Tibial nerve (tissue), 4 donors: Measurements from ENCODE around the gene MPPED1. TPM values are rescaled to one million over a fixed set of nuclear protein-coding genes. Genes with fewer than 3 reads are reported as not detected.

ENCODE experiments used
- DNase-seq, 2 donors: peaks; one replicate each; pipeline ENCODE4 v3.0.0-alpha.2; 2019; ENCODE audit warnings: low spot score in 2 of 2
- H3K27ac ChIP-seq, 4 donors: fragments of 200-600 bp; sonication (generic) in 3 of 4; one replicate each; pipeline ENCODE4 v1.5.1; 2017 to 2019; ENCODE audit warnings: mild to moderate bottlenecking in 1 of 4
- H3K27me3 ChIP-seq, 2 donors: fragments of 200-600 bp; sonication (generic) in 1 of 2; one replicate each; pipeline versions ENCODE4 v1.5.1 to v1.6.0; 2017 to 2019
- H3K36me3 ChIP-seq, 3 donors: fragments of 200-600 bp; sonication (generic); one replicate each; pipeline ENCODE4 v1.5.1; 2018 to 2019
- H3K4me1 ChIP-seq, 4 donors: fragments of 200-600 bp; sonication (generic) in 3 of 4; one replicate each; pipeline ENCODE4 v1.5.1; 2017 to 2019
- H3K4me3 ChIP-seq, 4 donors: fragments of 200-600 bp; sonication (generic) in 3 of 4; one replicate each; pipeline ENCODE4 v1.5.1; 2017 to 2019; ENCODE audit warnings: mild to moderate bottlenecking in 1 of 4, moderate library complexity in 1 of 4
- H3K9me3 ChIP-seq, 4 donors: fragments of 200-600 bp; sonication (generic) in 3 of 4; one replicate each; pipeline ENCODE4 v1.5.1; 2017 to 2019
- CTCF ChIP-seq, 5 experiments: fragments of 200-600 bp in 3 of 5; fragments of 450-650 bp in 2 of 5; sonication (generic) in 3 of 5; IDR thresholded peaks; one replicate each; pipeline ENCODE4 v1.5.1; 2016 to 2019; ENCODE audit warnings: antibody characterized with exemption in 5 of 5, mild to moderate bottlenecking in 3 of 5, moderate library complexity in 2 of 5
- EP300 ChIP-seq, 2 donors: sonication (generic); formaldehyde crosslinking; IDR thresholded peaks; one replicate each; pipeline ENCODE4 v1.6.1; 2017; ENCODE audit warnings: antibody characterized with exemption in 2 of 2, mild to moderate bottlenecking in 1 of 2
- POLR2A ChIP-seq, 2 donors: fragments of 450-650 bp; IDR thresholded peaks; one replicate each; pipeline ENCODE4 v1.6.1; 2017; ENCODE audit warnings: antibody characterized with exemption in 2 of 2, mild to moderate bottlenecking in 2 of 2, moderate library complexity in 2 of 2
- WGBS, 2 donors: methylation state at CpG; one replicate each; pipeline ENCODE4 v1.1.5; 2018; 5-methylcytosine and 5-hydroxymethylcytosine counted together
- total RNA-seq, 4 donors: library from RNA; depleted of rRNA; stranded (reverse); fragments of >200 nt; gene quantifications; one replicate each; pipeline ENCODE4 v1.1.0, GENCODE V29; 2016

Gene MPPED1
- total RNA-seq, 4 donors from 2014 or later, result 1.2 to 2.4 (median 1.8) TPM

GRCh38 chr22:43391306-43391705 is 20.5 kb upstream of the MPPED1 start:
- no peak for DNase-seq
- Histone ChIP-seq H3K4me3 (no peak overlapping the region), H3K27ac (no peak overlapping the region), H3K4me1 (peaks cover 0 to 7% (median 0%) of the 10 kb centered on the region in 4 donors), H3K27me3 (peaks cover 0 to 17% of the 10 kb centered on the region in 2 donors), H3K9me3 (peaks cover 0 to 3% (median 0%) of the 10 kb centered on the region in 4 donors), H3K36me3 (no peaks in the 10 kb centered on the region)
- WGBS, 2 donors, result 81 to 84% methylated on average over 3 of the region's 3 CpGs
- TF ChIP-seq CTCF (IDR thresholded peaks at IDR 0.05), result no peak
- no peak for TF ChIP-seq EP300 (IDR thresholded peaks at IDR 0.05)
- TF ChIP-seq POLR2A (IDR thresholded peaks at IDR 0.05), result no peak

- no peak for DNase-seq
- Histone ChIP-seq H3K27ac (no peak overlapping the region), H3K9me3 (peaks cover 0 to 3% (median 0%) of the 10 kb centered on the region in 4 donors), H3K4me3 (no peak overlapping the region), H3K27me3 (peaks cover 0 to 6% of the 10 kb centered on the region in 2 donors), H3K4me1 (peaks cover 0 to 7% (median 0%) of the 10 kb centered on the region in 4 donors), H3K36me3 (no peaks in the 10 kb centered on the region)
- TF ChIP-seq EP300 (IDR thresholded peaks at IDR 0.05) (no peak), POLR2A (IDR thresholded peaks at IDR 0.05) (no peak)
- 83 to 84% methylated on average over 9 of the region's 9 CpGs for WGBS, 2 donors
These were observed 19.3 kb upstream of the MPPED1 start for GRCh38 chr22:43392385-43392989.

- TF ChIP-seq CTCF (IDR thresholded peaks at IDR 0.05), result no peak
- no peak for TF ChIP-seq EP300 (IDR thresholded peaks at IDR 0.05)
- TF ChIP-seq POLR2A (IDR thresholded peaks at IDR 0.05), result no peak
- no peak overlapping the region for H3K4me3 ChIP-seq
- peaks cover 0 to 3% (median 0%) of the 10 kb centered on the region in 4 donors for H3K4me1 ChIP-seq
- H3K27me3 ChIP-seq, result no peaks in the 10 kb centered on the region
- H3K36me3 ChIP-seq, result no peaks in the 10 kb centered on the region
- WGBS, 2 donors, result 45 to 58% methylated on average over 14 of the region's 14 CpGs
- peaks cover 0 to 3% (median 0%) of the 10 kb centered on the region in 4 donors for H3K9me3 ChIP-seq
- H3K27ac ChIP-seq, result no peak overlapping the region
- DNase-seq, result no peak
These were observed 18.5 kb upstream of the MPPED1 start for GRCh38 chr22:43393132-43393843.

GRCh38 chr22:43393844-43394474 is 17.9 kb upstream of the MPPED1 start:
- H3K9me3 ChIP-seq, result peaks cover 0 to 3% (median 0%) of the 10 kb centered on the region in 4 donors
- H3K4me1 ChIP-seq, result no peaks in the 10 kb centered on the region
- H3K36me3 ChIP-seq, result no peaks in the 10 kb centered on the region
- no peak overlapping the region for H3K4me3 ChIP-seq
- no peak for TF ChIP-seq CTCF (IDR thresholded peaks at IDR 0.05)
- no peak for TF ChIP-seq POLR2A (IDR thresholded peaks at IDR 0.05)
- TF ChIP-seq EP300 (IDR thresholded peaks at IDR 0.05), result no peak
- no peaks in the 10 kb centered on the region for H3K27me3 ChIP-seq
- H3K27ac ChIP-seq, result no peak overlapping the region
- DNase-seq, result no peak
- 95 to 100% methylated on average over 4 of the region's 4 CpGs for WGBS, 2 donors

- whole genome bisulfite sequencing, 2 donors, result 54 to 56% methylated on average over 9 of the region's 9 CpGs
- no peak for TF ChIP-seq CTCF (IDR thresholded peaks at IDR 0.05)
- TF ChIP-seq EP300 (IDR thresholded peaks at IDR 0.05), result no peak
- TF ChIP-seq POLR2A (IDR thresholded peaks at IDR 0.05), result no peak
- Histone ChIP-seq H3K36me3 (no peaks in the 10 kb centered on the region), H3K4me1 (no peaks in the 10 kb centered on the region), H3K27me3 (peaks cover 0 to 1% of the 10 kb centered on the region in 2 donors), H3K27ac (no peak overlapping the region), H3K9me3 (peaks cover 0 to 3% (median 0%) of the 10 kb centered on the region in 4 donors), H3K4me3 (no peak overlapping the region)
- no peak for DNase-seq
These were observed 16.6 kb upstream of the MPPED1 start for GRCh38 chr22:43395086-43395695.
